Right renal pelvis (tissue), 4 donors: ENCODE data around the gene KLHL3. TPM values are rescaled to one million over a fixed set of nuclear protein-coding genes. Genes with fewer than 3 reads are reported as not detected.
"Not testable (repeated sequence)": the region's sequence is repeated elsewhere in the genome, so short reads cannot be mapped to it uniquely, and the experiment has no call there.

Experiments used
- DNase-seq, 4 donors: peaks; one replicate each; pipeline ENCODE4 v3.0.0-alpha.2; 2013; ENCODE audit warnings: low read depth in 4 of 4, low spot score in 3 of 4, missing footprints in 1 of 4
- polyA plus RNA-seq, 4 donors: library from polyadenylated mRNA; unstranded; fragments of 120-200 nt; gene quantifications; one replicate each; pipeline ENCODE4 v1.2.1, GENCODE V29; 2013; ENCODE audit not compliant: insufficient read length in 4 of 4

KLHL3 gene
- 10 to 100 TPM; 13.5 to 18.8 (median 18.4) TPM for polyA plus RNA-seq

GRCh38 chr5:137735555-137736284 lies at the start of gene KLHL3:
KLHL3 (minus strand) TSS chr5:137736089; CDS start chr5:137735646, 443 bp downstream.
- DNase-seq, result peak in 2 of 4 donors; percentile 32 to 35

GRCh38 chr5:137782984-137783536 lies 47.2 kb upstream of the KLHL3 start:
- no peak for DNase-seq

GRCh38 chr5:137782055-137782454 lies 46.2 kb upstream of the KLHL3 start:
- DNase-seq, result no peak

GRCh38 chr5:137778772-137779564 lies 43.1 kb upstream of the KLHL3 start:
- peak; percentile 28 to 36 (median 28) for DNase-seq

GRCh38 chr5:137767937-137768336 lies 32.0 kb upstream of the KLHL3 start:
- DNase-seq, result not testable (repeated sequence)

- no peak for DNase-seq
Measured at GRCh38 chr5:137761566-137761965, 25.7 kb upstream of the KLHL3 start.

GRCh38 chr5:137760719-137761516 lies 25.0 kb upstream of the KLHL3 start:
- no peak for DNase-seq

- DNase-seq, result no peak
Measured at GRCh38 chr5:137760294-137760693, 24.4 kb upstream of the KLHL3 start.

- no peak for DNase-seq
Measured at GRCh38 chr5:137758715-137759306, 22.9 kb upstream of the KLHL3 start.

- no peak for DNase-seq
Measured at GRCh38 chr5:137758121-137758520, 22.2 kb upstream of the KLHL3 start.

- DNase-seq, result no peak
Measured at GRCh38 chr5:137757634-137758033, 21.7 kb upstream of the KLHL3 start.

- no peak for DNase-seq
Measured at GRCh38 chr5:137754961-137755762, 19.3 kb upstream of the KLHL3 start.

- peak; percentile 94 to 100 (median 96) for DNase-seq
Measured at GRCh38 chr5:137754188-137754960, 18.5 kb upstream of the KLHL3 start, which contains the start of gene HNRNPA0. HNRNPA0 (minus strand) TSS chr5:137754363; CDS start chr5:137754066, 297 bp downstream.

- peak in 1 of 4 donors; percentile 16 for DNase-seq
Measured at GRCh38 chr5:137753691-137754187, 17.9 kb upstream of the KLHL3 start.

GRCh38 chr5:137752905-137753690 lies 17.2 kb upstream of the KLHL3 start:
- DNase-seq, result peak in 1 of 4 donors; percentile 37

GRCh38 chr5:137751869-137752491 lies 16.1 kb upstream of the KLHL3 start:
- DNase-seq, result peak in 1 of 4 donors; percentile 39

- no peak for DNase-seq
Measured at GRCh38 chr5:137750436-137750835, 14.5 kb upstream of the KLHL3 start.
